Effector memory CD8-positive, alpha-beta T cell (primary cell): ENCODE data around the gene CTDP1.
A peak's percentile ranks its signal among the peaks of the same experiment; 100 is the strongest.

Source experiments
- ATAC-seq: fragments of 150-1000 bp; cut with Tn5 transposase; replicated peaks from 2 replicates; pipeline ENCODE4 v1.10.0; 2021; ENCODE audit warnings: mild to moderate bottlenecking, moderate library complexity
- DNase-seq, 3 experiments: peaks; one replicate each; pipeline ENCODE4 v3.0.0; 2021
- H3K27ac Mint-ChIP-seq, 2 donors: one replicate each; pipeline ENCODE4 v1.8.0; 2022; ENCODE audit warnings: mild to moderate bottlenecking in 2 of 2, mixed read lengths in 2 of 2, moderate library complexity in 2 of 2
- H3K27me3 Mint-ChIP-seq, 2 donors: one replicate each; pipeline ENCODE4 v1.8.0; 2022; ENCODE audit warnings: mixed read lengths in 2 of 2
- H3K36me3 Mint-ChIP-seq: one replicate; pipeline ENCODE4 v1.8.0; 2022; ENCODE audit warnings: mild to moderate bottlenecking, moderate library complexity, mixed read lengths; ENCODE audit not compliant: insufficient read depth
- H3K4me1 Mint-ChIP-seq, 2 donors: one replicate each; pipeline ENCODE4 v1.8.0; 2022; ENCODE audit warnings: low read depth in 2 of 2, mixed read lengths in 2 of 2
- H3K4me3 Mint-ChIP-seq, 2 donors: one replicate each; pipeline ENCODE4 v1.8.0; 2022; ENCODE audit warnings: mild to moderate bottlenecking in 2 of 2, mixed read lengths in 2 of 2, moderate library complexity in 2 of 2
- H3K9me3 Mint-ChIP-seq, 2 donors: one replicate each; pipeline ENCODE4 v1.8.0; 2022; ENCODE audit warnings: mixed read lengths in 2 of 2

The CTDP1 gene

GRCh38 chr18:79658366-79658765, 21.2 kb upstream of the CTDP1 start:
- H3K36me3 Mint-ChIP-seq, result no peaks in the 10 kb centered on the region
- H3K27me3 Mint-ChIP-seq, result peaks cover 22 to 52% of the 10 kb centered on the region in 2 donors
- no peaks in the 10 kb centered on the region for H3K4me1 Mint-ChIP-seq
- DNase-seq (no peak), ATAC-seq (no peak)
- H3K9me3 Mint-ChIP-seq, result peaks cover 0 to 2% of the 10 kb centered on the region in 2 donors
- no peak overlapping the region for H3K27ac Mint-ChIP-seq
- H3K4me3 Mint-ChIP-seq, result no peak overlapping the region

DNA sequence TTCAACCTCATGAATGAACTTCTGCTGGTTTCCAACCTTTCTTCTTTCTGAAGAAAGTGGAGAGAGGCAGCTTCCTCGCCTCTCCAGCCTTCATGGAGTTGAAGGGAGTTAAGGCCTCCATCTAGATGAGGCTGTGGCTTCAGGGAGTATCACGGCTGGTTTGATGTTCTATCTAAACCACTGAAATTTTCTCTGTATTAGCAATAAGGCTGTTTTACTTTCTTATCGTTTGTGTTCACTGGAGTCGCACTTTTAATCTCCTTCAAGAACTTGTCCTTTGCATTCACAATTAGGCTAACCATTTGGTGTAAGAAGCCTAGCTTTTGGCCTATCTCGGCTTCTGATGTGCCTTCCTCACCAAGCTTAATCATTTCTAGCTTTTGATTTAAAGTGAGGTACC, 19.9 kb upstream of the CTDP1 start:
- Mint-ChIP-seq H3K4me3 (no peak overlapping the region), H3K9me3 (peaks cover 0 to 2% of the 10 kb centered on the region in 2 donors), H3K36me3 (no peaks in the 10 kb centered on the region), H3K27ac (no peak overlapping the region), H3K27me3 (peaks cover 27 to 62% of the 10 kb centered on the region in 2 donors), H3K4me1 (no peaks in the 10 kb centered on the region)
- ATAC-seq (no peak), DNase-seq (no peak)

- ATAC-seq, result no peak
- Mint-ChIP-seq H3K27me3 (peaks cover 27 to 53% of the 10 kb centered on the region in 2 donors), H3K9me3 (no peaks in the 10 kb centered on the region), H3K36me3 (no peaks in the 10 kb centered on the region), H3K4me1 (no peaks in the 10 kb centered on the region), H3K4me3 (no peak overlapping the region), H3K27ac (no peak overlapping the region)
- no peak for DNase-seq
Measured at GRCh38 chr18:79662034-79662433, 17.6 kb upstream of the CTDP1 start.

DNA sequence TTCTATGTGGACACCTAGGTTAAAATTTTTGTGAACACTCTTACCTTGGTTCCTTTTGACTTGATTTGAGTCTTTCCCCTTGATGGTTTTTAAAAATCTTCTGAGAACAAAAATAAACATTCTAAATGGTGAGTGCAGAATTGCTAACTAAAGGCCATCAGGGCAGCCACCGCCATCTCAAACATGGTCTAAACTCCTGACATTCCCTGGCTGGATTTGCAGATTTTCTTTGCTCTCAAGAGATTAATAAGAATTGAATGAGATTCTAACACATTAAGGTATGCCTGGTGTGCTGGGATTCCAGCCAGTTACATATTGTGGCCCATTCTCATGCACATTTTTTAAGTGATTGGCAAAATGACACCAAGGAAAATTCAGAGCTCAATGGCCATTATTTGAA, 17.2 kb upstream of the CTDP1 start:
- peaks cover 27 to 52% of the 10 kb centered on the region in 2 donors for H3K27me3 Mint-ChIP-seq
- H3K9me3 Mint-ChIP-seq, result no peaks in the 10 kb centered on the region
- no peak overlapping the region for H3K27ac Mint-ChIP-seq
- ATAC-seq (no peak), DNase-seq (no peak)
- no peaks in the 10 kb centered on the region for H3K36me3 Mint-ChIP-seq
- no peak overlapping the region for H3K4me3 Mint-ChIP-seq
- H3K4me1 Mint-ChIP-seq, result no peaks in the 10 kb centered on the region

- Mint-ChIP-seq H3K4me3 (no peak overlapping the region), H3K9me3 (no peaks in the 10 kb centered on the region), H3K27ac (no peak overlapping the region), H3K27me3 (peaks cover 16 to 38% of the 10 kb centered on the region in 2 donors), H3K36me3 (no peaks in the 10 kb centered on the region), H3K4me1 (no peaks in the 10 kb centered on the region)
- ATAC-seq, result no peak
- DNase-seq, result no peak
Measured at GRCh38 chr18:79664525-79665125, 15.0 kb upstream of the CTDP1 start.

DNA sequence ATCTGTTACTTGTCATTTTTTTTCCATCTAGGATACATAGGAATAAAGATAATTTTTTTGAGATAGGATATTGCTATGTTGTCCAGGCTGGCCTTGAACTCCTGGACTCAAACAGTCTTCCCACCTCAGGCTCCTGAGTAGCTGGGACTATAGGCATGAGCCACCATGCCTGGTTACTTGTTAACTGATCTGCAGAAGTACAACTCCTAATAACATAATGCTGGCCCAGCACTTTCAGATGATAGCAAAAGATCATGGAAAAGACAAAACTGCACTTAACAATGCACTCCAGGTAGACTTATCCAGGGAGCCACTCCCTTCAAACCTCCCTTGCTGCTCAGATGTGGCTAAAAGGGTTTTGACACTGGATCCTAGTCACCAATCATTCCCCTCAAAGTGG, 11.4 kb upstream of the CTDP1 start:
- Mint-ChIP-seq H3K36me3 (no peaks in the 10 kb centered on the region), H3K4me3 (no peak overlapping the region), H3K9me3 (peaks cover 0 to 2% of the 10 kb centered on the region in 2 donors), H3K4me1 (no peaks in the 10 kb centered on the region), H3K27ac (no peak overlapping the region), H3K27me3 (peaks cover 5 to 10% of the 10 kb centered on the region in 2 donors)
- no peak for ATAC-seq
- DNase-seq, result no peak

DNA sequence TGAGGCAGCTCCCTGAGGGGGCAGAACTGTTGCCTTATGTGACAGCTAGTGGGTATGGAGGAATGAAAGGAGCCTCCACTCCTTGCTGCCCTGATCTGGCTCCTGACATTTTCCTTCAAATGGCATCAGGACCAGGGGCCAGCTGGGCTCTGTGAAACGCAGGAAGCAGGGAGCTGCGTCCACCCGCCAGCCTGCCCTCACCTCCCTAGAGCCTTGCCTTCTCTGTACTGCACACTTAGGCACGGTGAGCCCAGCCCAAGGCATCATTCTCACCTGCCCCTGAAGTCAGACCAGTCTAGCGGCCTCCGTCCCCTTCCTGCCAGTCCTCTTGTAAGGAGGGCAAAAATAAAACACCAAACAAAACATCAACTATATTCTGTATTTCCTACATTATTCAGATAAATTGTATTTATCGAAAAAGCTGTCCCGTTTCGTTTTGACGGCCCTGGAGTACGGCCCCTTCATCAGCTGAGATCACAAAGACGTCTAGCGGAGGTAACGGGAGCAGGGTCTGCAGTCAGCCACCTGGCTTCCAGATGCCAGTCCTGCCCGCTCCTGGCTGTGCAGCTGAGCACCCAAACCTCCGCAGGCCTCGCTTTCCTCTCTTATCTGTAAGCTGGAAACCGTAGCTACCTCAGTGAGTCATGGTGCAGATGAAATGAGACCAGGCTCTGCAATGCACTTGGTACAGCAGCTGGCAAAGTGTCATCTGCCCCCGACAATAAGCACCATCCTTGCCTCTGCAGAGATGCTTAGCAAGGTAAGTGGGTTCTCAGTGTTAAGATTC, 6.9 kb upstream of the CTDP1 start:
- ATAC-seq (no peak), DNase-seq (no peak)
- Mint-ChIP-seq H3K27me3 (no peaks in the 10 kb centered on the region), H3K27ac (peak overlapping the region in 1 of 2 donors; percentile 27), H3K9me3 (peaks cover 0 to 2% of the 10 kb centered on the region in 2 donors), H3K4me1 (peaks cover 0 to 2% of the 10 kb centered on the region in 2 donors), H3K4me3 (no peak overlapping the region), H3K36me3 (no peaks in the 10 kb centered on the region)

GRCh38 chr18:79677221-79677620, 2.4 kb upstream of the CTDP1 start:
- no peaks in the 10 kb centered on the region for H3K27me3 Mint-ChIP-seq
- peak overlapping the region in 1 of 2 donors; percentile 15 for H3K27ac Mint-ChIP-seq
- peaks cover 29% of the 10 kb centered on the region for H3K36me3 Mint-ChIP-seq
- no peaks in the 10 kb centered on the region for H3K9me3 Mint-ChIP-seq
- ATAC-seq, result no peak
- H3K4me3 Mint-ChIP-seq, result no peak overlapping the region
- peaks cover 26 to 27% of the 10 kb centered on the region in 2 donors for H3K4me1 Mint-ChIP-seq
- DNase-seq, result no peak

DNA sequence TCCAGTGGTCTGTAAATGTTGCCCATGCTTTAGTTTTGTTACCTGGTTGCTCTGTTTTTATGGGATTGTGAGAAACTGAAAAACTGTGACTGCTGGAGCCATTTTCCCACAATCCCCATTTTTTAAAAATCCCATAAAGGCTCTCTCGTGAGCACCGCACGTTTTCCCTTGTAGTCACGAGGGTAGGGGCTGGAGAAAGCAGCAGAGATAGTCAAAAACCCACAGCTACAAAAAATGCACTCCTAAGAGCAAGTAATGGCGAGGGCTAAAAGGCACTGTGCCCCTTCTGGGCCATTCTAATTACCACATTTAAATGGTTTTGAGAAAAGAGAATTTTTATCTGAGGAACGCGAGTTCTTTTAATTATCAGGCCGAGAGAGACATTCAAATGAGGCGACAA, 1.8 kb upstream of the CTDP1 start:
- Mint-ChIP-seq H3K4me1 (peaks cover 31% of the 10 kb centered on the region in 2 donors), H3K27ac (peak overlapping the region in 1 of 2 donors; percentile 99), H3K27me3 (no peaks in the 10 kb centered on the region), H3K36me3 (peaks cover 35% of the 10 kb centered on the region), H3K4me3 (peak overlapping the region in 1 of 2 donors; percentile 92), H3K9me3 (no peaks in the 10 kb centered on the region)
- ATAC-seq (no peak), DNase-seq (no peak)

DNA sequence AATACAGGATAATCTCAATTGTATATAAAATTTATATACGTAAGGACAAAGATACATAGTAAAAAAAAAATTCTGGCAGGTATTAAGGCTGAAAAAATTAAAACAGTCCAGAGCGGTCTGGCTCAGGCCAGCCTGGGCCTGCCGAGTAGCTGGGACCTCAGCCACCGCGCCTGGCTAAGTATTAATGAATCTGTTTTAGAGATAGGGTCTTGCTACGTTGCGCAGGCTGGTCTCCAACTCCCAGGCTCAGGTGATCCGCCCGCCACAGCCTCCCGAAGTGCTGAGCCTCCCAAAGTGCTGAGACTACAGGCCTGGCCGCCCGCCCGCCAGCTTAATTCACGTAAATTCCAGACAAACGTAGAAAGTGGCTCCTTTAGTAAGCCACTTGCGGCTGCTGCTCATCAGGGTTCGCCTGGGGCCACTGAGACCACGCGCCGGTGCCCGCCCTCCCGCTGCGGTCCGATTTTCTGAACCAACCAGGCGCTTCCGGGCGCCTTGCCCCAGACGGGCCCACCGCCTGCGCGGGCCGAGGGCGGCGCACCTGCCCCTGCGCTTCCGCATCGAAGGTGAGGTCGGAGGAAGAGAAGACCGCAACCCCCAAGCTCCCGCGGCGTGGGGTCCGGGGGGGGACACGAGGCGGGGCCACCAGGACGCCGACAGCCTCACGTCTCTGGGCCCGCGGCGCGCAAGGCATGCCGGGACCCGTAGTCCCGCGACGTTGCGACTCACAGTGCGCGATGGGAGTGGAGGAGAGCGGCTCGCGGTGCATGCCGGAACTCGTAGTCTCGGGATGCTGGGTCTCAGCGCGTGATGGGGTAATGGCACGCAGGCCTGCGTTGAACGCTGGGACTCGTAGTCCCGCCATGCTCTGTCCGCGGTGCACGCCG, 695 bp upstream of the CTDP1 start:
- H3K9me3 Mint-ChIP-seq, result no peaks in the 10 kb centered on the region
- ATAC-seq, result peak; percentile 78
- DNase-seq, result peak; percentile 98
- peak overlapping the region; percentile 92 to 93 for H3K4me3 Mint-ChIP-seq
- peaks cover 40% of the 10 kb centered on the region in 2 donors for H3K4me1 Mint-ChIP-seq
- peaks cover 42% of the 10 kb centered on the region for H3K36me3 Mint-ChIP-seq
- H3K27ac Mint-ChIP-seq, result peak overlapping the region; percentile 99
- no peaks in the 10 kb centered on the region for H3K27me3 Mint-ChIP-seq

DNA sequence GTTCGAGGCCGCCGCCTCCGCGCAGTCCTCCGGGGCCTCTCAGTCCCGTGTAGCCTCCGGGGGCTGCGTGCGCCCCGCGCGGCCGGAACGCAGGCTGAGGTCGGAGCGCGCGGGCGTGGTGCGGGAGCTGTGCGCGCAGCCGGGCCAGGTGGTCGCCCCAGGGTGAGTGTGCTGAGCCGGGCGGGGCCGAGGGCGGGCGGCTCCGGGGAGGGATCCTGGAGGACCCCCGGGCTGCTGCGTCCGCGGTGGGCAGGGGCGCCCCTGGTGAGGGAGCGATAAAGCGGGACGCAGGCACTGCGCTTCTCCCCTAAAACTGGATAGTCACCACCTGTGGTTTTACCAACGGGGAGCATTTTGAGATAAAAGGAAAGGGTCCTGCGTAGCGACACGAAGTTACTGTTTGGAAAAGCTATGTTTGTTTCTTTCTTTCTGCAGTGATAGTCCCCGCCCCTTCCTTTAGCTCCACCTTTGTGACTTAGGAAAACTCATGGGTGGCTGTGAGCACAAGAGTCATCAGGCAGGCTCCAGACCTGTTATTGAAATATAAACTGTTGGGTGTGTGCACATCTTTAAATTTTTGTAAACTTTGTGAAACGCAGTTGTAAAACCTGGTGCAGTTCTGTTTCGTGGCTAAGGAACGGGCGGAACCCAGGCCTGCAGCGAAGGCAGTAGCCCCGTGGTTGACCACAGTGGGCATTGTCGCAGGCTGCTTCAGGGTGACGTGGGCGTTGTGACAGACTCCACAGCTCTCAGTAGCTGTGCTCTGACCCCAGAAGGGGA, 687 bp downstream of the CTDP1 start:
- Mint-ChIP-seq H3K27me3 (no peaks in the 10 kb centered on the region), H3K4me3 (peak overlapping the region; percentile 92 to 93), H3K27ac (peak overlapping the region; percentile 93 to 95), H3K36me3 (peaks cover 56% of the 10 kb centered on the region), H3K4me1 (peaks cover 53 to 54% of the 10 kb centered on the region in 2 donors), H3K9me3 (no peaks in the 10 kb centered on the region)
- DNase-seq (peak; percentile 46 to 60 (median 58)), ATAC-seq (peak; percentile 6)

DNA sequence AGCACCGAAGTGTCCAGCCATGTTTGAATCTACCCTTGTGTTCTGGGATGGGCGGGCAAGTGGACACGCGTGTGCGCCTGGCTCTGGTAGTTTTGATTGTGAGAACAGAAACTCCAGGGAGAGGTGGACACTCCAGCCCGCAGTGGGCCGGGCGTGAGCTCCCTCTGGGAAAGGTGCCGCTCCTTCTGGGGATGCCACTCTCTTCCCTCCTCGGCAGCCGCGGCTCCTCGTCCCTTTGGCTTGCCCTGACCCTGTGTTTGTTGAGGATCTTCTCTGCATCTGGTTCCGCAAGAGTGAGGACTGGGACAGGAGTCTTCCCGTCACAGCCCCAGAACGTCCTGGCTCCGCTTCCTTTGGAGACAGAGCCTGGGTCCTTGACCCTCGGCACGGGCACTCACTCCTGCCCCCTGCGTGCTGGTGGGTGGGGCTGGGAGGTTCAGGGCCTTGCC, 1.3 kb downstream of the CTDP1 start:
- ATAC-seq (no peak), DNase-seq (no peak)
- Mint-ChIP-seq H3K4me1 (peaks cover 56 to 58% of the 10 kb centered on the region in 2 donors), H3K27me3 (no peaks in the 10 kb centered on the region), H3K4me3 (peak overlapping the region; percentile 92 to 93), H3K9me3 (no peaks in the 10 kb centered on the region), H3K27ac (peak overlapping the region; percentile 93 to 95), H3K36me3 (peaks cover 56% of the 10 kb centered on the region)
